K562 (cell line): ENCODE results near the gene MYMX. TPM values are rescaled to one million over a fixed set of nuclear protein-coding genes. Genes with fewer than 3 reads are reported as not detected.
A peak's percentile ranks its signal among the peaks of the same experiment; 100 is the strongest.

Experiments
- BHLHE40 ChIP-seq: IDR thresholded peaks from 2 replicates; pipeline ENCODE4 v1.6.1; 2011; ENCODE audit warnings: low read length, improper control_type of control experiment
- BRCA1 ChIP-seq, 2 experiments: fragments of 450-650 bp in 1 of 2; sonication (generic) in 1 of 2; formaldehyde crosslinking in 1 of 2; IDR thresholded peaks; 2 replicates each; pipeline versions ENCODE4 v1.5.0 to v1.6.1; 2017 to 2020; ENCODE audit warnings: mild to moderate bottlenecking in 1 of 2, missing genetic modification reagents in 1 of 2
- CBX8 ChIP-seq: fragments of 200-600 bp; sonication (generic); IDR thresholded peaks from 2 replicates; pipeline ENCODE4 v1.6.1; 2012; ENCODE audit warnings: borderline replicate concordance, mixed run types, low read depth, mild to moderate bottlenecking, moderate library complexity, mixed read lengths, low read length, control low read depth, inconsistent platforms; ENCODE audit not compliant: poor library complexity, severe bottlenecking; ENCODE audit errors: extremely low read depth
- CREB1 ChIP-seq, 2 experiments: sonication (generic) in 1 of 2; formaldehyde crosslinking in 1 of 2; IDR thresholded peaks; 2 replicates each; pipeline versions ENCODE4 v1.6.1 to v1.8.0; 2012 to 2022; ENCODE audit warnings: inconsistent platforms in 1 of 2, mild to moderate bottlenecking in 1 of 2, missing genetic modification reagents in 1 of 2, moderate library complexity in 1 of 2
- FOXK1 ChIP-seq: sonication (generic); formaldehyde crosslinking; IDR thresholded peaks from 2 replicates; pipeline ENCODE4 v1.8.0; 2022; ENCODE audit warnings: missing genetic modification reagents, mild to moderate bottlenecking, borderline replicate concordance
- HNRNPL ChIP-seq: fragments of 200-400 bp; formaldehyde crosslinking; IDR thresholded peaks from 2 replicates; pipeline ENCODE4 v1.6.1; 2017; ENCODE audit warnings: low read depth, mild to moderate bottlenecking, low read length
- HOXB6 ChIP-seq: fragments of 250-450 bp; sonication (Bioruptor Pico); IDR thresholded peaks from 2 replicates; pipeline ENCODE4 v1.5.1; 2022; ENCODE audit warnings: mild to moderate bottlenecking, borderline replicate concordance
- POLR2AphosphoS5 ChIP-seq: IDR thresholded peaks from 2 replicates; pipeline ENCODE4 v1.6.1; 2011; ENCODE audit warnings: mild to moderate bottlenecking, low read depth, low read length, moderate library complexity; ENCODE audit not compliant: control insufficient read depth, insufficient read depth
- SMAD4 ChIP-seq: fragments of 250-450 bp; sonication (Bioruptor Pico); conservative IDR thresholded peaks from 2 replicates; pipeline ENCODE4 v1.8.0; 2021; ENCODE audit warnings: inconsistent platforms, mild to moderate bottlenecking, moderate library complexity
- SP2 ChIP-seq: IDR thresholded peaks from 2 replicates; pipeline ENCODE4 v1.6.1; 2011; ENCODE audit warnings: mild to moderate bottlenecking, low read depth, low read length, moderate library complexity; ENCODE audit not compliant: poor library complexity, severe bottlenecking; ENCODE audit errors: extremely low read depth
- ZKSCAN1 ChIP-seq: fragments of 150-350 bp; IDR thresholded peaks from 2 replicates; pipeline ENCODE4 v1.6.1; 2016; ENCODE audit warnings: low read depth, low read length
- ZNF232 ChIP-seq: sonication (generic); formaldehyde crosslinking; IDR thresholded peaks from 2 replicates; pipeline ENCODE4 v1.8.0; 2022; ENCODE audit warnings: mild to moderate bottlenecking, missing genetic modification reagents
- ZNF282 ChIP-seq: sonication (generic); formaldehyde crosslinking; IDR thresholded peaks from 2 replicates; pipeline ENCODE4 v1.8.1; 2023; ENCODE audit warnings: missing genetic modification reagents
- ZNF57 ChIP-seq: fragments of 450-650 bp; formaldehyde crosslinking; IDR thresholded peaks from 2 replicates; pipeline ENCODE4 v1.4.0; 2020; ENCODE audit warnings: mild to moderate bottlenecking, moderate library complexity
- ZSCAN32 ChIP-seq: fragments of 450-650 bp; formaldehyde crosslinking; IDR thresholded peaks from 2 replicates; pipeline ENCODE4 v1.4.0; 2020; ENCODE audit warnings: mild to moderate bottlenecking, moderate library complexity
- polyA plus RNA-seq, 8 experiments: library from polyadenylated mRNA; depleted of rRNA in 4 of 8; stranded (reverse) in 5 of 8; unstranded in 3 of 8; fragments of >200 nt; fragmentation: Nextera tagmentation in 2 of 8; fragmentation: Illumina TruSeq in 1 of 8; extraction: Ambion mirVana in 2 of 8; extraction: Trizol in 1 of 8; gene quantifications; 2 replicates each; pipeline versions ENCODE4 v1.2.1 to v1.2.3, GENCODE V29; 2011 to 2014; ENCODE audit warnings: inconsistent platforms in 1 of 8, missing spikeins in 1 of 8
- total RNA-seq, 7 experiments: library from RNA; depleted of rRNA in 6 of 7; stranded (reverse); fragments of >200 nt in 6 of 7; fragmentation: Illumina TruSeq in 2 of 7; extraction: Trizol in 2 of 7; gene quantifications; 2 replicates each; pipeline versions ENCODE4 v1.2.1 to v1.2.3, GENCODE V29; 2011 to 2021; ENCODE audit warnings: low replicate concordance in 1 of 7
- TF ChIP-seq, protein P1 (sequence below): fragments of 200-800 bp; sonication (Bioruptor generic); IDR thresholded peaks from 2 replicates; pipeline ENCODE4 v1.6.1; 2016; ENCODE audit warnings: missing genetic modification characterization, missing compliant biosample characterization
- TF ChIP-seq, protein P2 (sequence below): sonication (generic); formaldehyde crosslinking; IDR thresholded peaks from 2 replicates; pipeline ENCODE4 v1.9.0; 2022; ENCODE audit warnings: mild to moderate bottlenecking, missing genetic modification reagents
- TF ChIP-seq, protein P3 (sequence below): sonication (generic); formaldehyde crosslinking; IDR thresholded peaks from 2 replicates; pipeline ENCODE4 v1.8.0; 2022; ENCODE audit warnings: mild to moderate bottlenecking, missing genetic modification reagents, borderline replicate concordance

Gene MYMX
- total and polyA plus RNA-seq, 9 of the 15 experiments (the other 6 are each of a cell fraction or from before 2014, with no cell fraction given), result 0.12 TPM; not detected in 8

DNA sequence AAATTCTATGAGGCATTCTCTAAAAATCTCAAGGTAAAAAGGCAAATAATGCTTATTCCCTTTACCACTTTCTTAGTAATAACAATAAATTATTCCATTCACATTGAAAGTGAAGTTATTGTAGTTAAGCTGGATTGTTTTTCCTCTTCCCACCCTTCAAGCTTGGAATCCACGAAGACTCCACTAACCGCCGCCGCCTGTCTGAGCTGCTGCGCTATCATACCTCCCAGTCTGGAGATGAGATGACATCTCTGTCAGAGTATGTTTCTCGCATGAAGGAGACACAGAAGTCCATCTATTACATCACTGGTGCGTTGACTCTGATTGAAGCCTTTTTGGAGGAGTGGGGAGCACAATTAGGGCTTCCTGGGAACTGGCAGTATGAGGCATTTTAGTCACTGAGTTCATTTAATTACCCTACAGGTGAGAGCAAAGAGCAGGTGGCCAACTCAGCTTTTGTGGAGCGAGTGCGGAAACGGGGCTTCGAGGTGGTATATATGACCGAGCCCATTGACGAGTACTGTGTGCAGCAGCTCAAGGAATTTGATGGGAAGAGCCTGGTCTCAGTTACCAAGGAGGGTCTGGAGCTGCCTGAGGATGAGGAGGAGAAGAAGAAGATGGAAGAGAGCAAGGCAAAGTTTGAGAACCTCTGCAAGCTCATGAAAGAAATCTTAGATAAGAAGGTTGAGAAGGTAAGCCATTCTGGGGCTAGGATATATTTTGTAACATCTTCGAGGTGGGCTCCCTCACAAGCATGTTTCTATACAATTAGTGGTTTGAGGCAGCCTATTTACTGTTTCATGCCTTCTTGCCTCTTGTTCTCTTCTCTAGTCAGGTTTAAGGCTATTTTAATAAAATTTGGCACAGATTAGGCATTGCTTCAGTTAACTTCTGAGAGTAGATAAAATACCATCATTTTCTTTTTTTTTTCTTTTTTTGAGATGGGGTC, 35.1 kb downstream of the MYMX start (continued):
- TF ChIP-seq BHLHE40 (no peak), ZKSCAN1 (no peak), BRCA1 (IDR thresholded peaks at IDR 0.05) (no peak), BRCA1 (CRISPR knock-in tag; IDR thresholded peaks at IDR 0.05) (no peak), HOXB6 (CRISPR knock-in tag) (no peak), ZNF232 (0 out of 2 replicates have a peak, but pooled peaks have one; percentile 44), SMAD4 (CRISPR knock-in tag) (no peak), SP2 (no peak), CREB1 (IDR thresholded peaks at IDR 0.05) (no peak), CREB1 (CRISPR knock-in tag; IDR thresholded peaks at IDR 0.05) (no peak), CBX8 (no peak), ZNF57 (CRISPR knock-in tag) (no peak), ZSCAN32 (CRISPR knock-in tag) (no peak), HNRNPL (0 out of 2 replicates have a peak, but pooled peaks have one; percentile 29), FOXK1 (peak; percentile 90; the same call in 1 of the 2 replicates), POLR2AphosphoS5 (peak; percentile 32; the same call in 1 of the 2 replicates), ZNF282 (no peak)
- TF ChIP-seq, protein P1, sequence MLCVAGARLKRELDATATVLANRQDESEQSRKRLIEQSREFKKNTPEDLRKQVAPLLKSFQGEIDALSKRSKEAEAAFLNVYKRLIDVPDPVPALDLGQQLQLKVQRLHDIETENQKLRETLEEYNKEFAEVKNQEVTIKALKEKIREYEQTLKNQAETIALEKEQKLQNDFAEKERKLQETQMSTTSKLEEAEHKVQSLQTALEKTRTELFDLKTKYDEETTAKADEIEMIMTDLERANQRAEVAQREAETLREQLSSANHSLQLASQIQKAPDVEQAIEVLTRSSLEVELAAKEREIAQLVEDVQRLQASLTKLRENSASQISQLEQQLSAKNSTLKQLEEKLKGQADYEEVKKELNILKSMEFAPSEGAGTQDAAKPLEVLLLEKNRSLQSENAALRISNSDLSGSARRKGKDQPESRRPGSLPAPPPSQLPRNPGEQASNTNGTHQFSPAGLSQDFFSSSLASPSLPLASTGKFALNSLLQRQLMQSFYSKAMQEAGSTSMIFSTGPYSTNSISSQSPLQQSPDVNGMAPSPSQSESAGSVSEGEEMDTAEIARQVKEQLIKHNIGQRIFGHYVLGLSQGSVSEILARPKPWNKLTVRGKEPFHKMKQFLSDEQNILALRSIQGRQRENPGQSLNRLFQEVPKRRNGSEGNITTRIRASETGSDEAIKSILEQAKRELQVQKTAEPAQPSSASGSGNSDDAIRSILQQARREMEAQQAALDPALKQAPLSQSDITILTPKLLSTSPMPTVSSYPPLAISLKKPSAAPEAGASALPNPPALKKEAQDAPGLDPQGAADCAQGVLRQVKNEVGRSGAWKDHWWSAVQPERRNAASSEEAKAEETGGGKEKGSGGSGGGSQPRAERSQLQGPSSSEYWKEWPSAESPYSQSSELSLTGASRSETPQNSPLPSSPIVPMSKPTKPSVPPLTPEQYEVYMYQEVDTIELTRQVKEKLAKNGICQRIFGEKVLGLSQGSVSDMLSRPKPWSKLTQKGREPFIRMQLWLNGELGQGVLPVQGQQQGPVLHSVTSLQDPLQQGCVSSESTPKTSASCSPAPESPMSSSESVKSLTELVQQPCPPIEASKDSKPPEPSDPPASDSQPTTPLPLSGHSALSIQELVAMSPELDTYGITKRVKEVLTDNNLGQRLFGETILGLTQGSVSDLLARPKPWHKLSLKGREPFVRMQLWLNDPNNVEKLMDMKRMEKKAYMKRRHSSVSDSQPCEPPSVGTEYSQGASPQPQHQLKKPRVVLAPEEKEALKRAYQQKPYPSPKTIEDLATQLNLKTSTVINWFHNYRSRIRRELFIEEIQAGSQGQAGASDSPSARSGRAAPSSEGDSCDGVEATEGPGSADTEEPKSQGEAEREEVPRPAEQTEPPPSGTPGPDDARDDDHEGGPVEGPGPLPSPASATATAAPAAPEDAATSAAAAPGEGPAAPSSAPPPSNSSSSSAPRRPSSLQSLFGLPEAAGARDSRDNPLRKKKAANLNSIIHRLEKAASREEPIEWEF (CRISPR knock-in tag), result no peak
- TF ChIP-seq, protein P2, sequence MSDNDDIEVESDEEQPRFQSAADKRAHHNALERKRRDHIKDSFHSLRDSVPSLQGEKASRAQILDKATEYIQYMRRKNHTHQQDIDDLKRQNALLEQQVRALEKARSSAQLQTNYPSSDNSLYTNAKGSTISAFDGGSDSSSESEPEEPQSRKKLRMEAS (CRISPR knock-in tag), result peak; percentile 28; the same call in 1 of the 2 replicates
- TF ChIP-seq, protein P3, sequence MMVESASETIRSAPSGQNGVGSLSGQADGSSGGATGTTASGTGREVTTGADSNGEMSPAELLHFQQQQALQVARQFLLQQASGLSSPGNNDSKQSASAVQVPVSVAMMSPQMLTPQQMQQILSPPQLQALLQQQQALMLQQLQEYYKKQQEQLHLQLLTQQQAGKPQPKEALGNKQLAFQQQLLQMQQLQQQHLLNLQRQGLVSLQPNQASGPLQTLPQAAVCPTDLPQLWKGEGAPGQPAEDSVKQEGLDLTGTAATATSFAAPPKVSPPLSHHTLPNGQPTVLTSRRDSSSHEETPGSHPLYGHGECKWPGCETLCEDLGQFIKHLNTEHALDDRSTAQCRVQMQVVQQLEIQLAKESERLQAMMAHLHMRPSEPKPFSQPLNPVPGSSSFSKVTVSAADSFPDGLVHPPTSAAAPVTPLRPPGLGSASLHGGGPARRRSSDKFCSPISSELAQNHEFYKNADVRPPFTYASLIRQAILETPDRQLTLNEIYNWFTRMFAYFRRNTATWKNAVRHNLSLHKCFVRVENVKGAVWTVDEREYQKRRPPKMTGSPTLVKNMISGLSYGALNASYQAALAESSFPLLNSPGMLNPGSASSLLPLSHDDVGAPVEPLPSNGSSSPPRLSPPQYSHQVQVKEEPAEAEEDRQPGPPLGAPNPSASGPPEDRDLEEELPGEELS (CRISPR knock-in tag), result 0 out of 2 replicates have a peak, but pooled peaks have one; percentile 51
